Rectal smooth muscle tissue (tissue), 1 donor: ENCODE results near the gene SPAM1.

ENCODE experiments used
- H3K27ac ChIP-seq: one replicate; pipeline ENCODE4 v1.7.0; 2013; ENCODE audit warnings: low read depth, low read length, inconsistent platforms
- H3K27me3 ChIP-seq: one replicate; pipeline ENCODE4 v1.7.0; 2013; ENCODE audit warnings: low read length; ENCODE audit not compliant: control insufficient read depth, insufficient read depth
- H3K36me3 ChIP-seq: one replicate; pipeline ENCODE4 v1.7.0; 2013; ENCODE audit warnings: low read length; ENCODE audit not compliant: control insufficient read depth, insufficient read depth
- H3K4me1 ChIP-seq: one replicate; pipeline ENCODE4 v1.7.0; 2013; ENCODE audit warnings: low read length; ENCODE audit not compliant: control insufficient read depth, insufficient read depth
- H3K4me3 ChIP-seq: one replicate; pipeline ENCODE4 v1.7.0; 2013; ENCODE audit warnings: low read length
- H3K9ac ChIP-seq: one replicate; pipeline ENCODE4 v1.7.0; 2013; ENCODE audit warnings: low read length

Gene SPAM1

DNA sequence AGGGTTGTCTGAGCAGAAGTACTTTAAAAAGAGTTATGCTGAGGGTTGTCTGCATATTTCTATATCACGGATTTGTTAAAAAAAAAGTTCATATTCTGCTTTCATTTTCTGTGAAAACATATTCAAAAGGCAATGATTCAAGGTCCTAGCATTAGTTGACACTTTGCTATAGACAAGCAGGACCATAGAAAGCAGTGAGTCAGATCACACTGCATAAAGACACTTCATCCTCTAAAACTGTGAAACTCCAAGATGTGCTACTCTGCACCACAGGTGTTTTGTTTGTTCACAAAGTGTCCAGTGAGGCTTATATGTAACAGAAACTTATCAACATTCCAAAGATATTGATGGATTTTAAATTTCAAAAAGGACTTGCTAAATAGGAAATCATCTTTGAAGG lies 47.0 kb downstream of the SPAM1 start:
- H3K4me3 ChIP-seq = no peak overlapping the region
- no peaks in the 10 kb centered on the region for H3K4me1 ChIP-seq
- no peak overlapping the region for H3K27ac ChIP-seq
- H3K36me3 ChIP-seq = no peaks in the 10 kb centered on the region
- no peaks in the 10 kb centered on the region for H3K27me3 ChIP-seq
- no peak overlapping the region for H3K9ac ChIP-seq

DNA sequence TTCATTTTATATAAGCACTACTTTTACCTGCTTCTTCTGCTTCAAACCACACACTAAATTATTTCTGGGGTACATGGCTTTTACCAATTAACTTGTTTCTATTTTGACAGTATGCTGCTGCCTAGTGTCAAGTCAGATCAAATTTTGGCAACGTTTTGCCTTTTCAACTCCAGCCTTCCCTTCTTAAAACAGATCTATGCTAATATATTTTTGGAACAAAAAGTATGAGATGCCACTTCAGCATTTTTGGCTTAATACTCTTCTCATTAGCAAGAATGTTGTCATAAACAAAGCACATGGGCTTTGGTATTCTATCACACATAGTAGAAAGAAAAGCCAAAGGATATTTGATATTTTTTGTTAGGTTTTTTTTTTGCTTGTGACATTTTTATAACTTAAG lies 47.8 kb downstream of the SPAM1 start:
- H3K4me1 ChIP-seq = no peaks in the 10 kb centered on the region
- no peak overlapping the region for H3K4me3 ChIP-seq
- H3K27ac ChIP-seq = no peak overlapping the region
- no peak overlapping the region for H3K9ac ChIP-seq
- no peaks in the 10 kb centered on the region for H3K36me3 ChIP-seq
- no peaks in the 10 kb centered on the region for H3K27me3 ChIP-seq

DNA sequence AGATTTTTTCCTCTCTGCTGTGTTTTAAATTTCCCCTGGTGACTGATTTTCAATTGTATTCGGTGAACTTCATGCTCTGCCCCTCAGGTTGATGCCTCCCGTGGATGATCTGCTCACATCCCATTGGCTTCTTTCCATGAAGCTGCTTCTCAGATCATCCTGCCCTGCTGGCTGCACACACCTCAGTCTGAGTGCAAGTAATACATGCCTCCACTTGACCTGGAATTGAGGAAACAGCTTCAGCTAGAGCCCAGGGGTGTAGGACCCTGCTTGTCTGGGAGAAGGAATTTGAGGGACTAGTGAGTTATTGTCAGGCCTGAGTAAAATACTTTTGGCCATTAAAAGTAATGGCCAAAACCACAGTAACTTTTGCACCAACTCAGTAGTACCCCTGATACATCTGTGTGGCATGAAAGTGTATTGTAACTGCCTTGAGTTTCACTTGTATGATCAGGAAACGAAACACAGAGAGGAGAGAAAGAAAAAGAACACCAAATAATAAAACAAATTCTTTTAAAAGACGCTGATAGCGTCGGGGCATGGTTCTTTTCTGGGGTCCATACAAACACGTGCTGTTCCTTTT lies 49.4 kb downstream of the SPAM1 start:
- Histone ChIP-seq H3K9ac (no peak overlapping the region), H3K27me3 (no peaks in the 10 kb centered on the region), H3K27ac (no peak overlapping the region), H3K4me3 (no peak overlapping the region), H3K4me1 (no peaks in the 10 kb centered on the region), H3K36me3 (no peaks in the 10 kb centered on the region)

DNA sequence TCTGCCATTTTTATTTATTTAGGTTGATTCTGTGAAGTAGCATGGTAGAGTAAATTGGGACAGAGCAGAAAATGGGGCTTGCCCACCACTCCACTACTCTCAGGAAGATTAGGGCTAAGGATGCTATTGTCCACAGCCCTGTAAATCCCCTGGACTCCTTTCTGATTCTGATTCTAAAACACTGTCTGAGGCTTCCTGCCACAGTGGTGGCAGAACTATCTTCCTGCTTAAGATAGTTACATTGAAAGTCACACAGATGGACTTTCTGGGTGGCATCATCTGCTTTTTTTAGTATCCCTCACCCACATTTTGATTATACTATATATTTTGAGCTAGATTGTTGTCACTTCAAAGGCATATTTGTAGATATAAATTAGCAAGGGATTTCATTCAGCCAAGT lies 50.0 kb downstream of the SPAM1 start:
- H3K36me3 ChIP-seq = no peaks in the 10 kb centered on the region
- H3K4me1 ChIP-seq = no peaks in the 10 kb centered on the region
- H3K27me3 ChIP-seq = no peaks in the 10 kb centered on the region
- no peak overlapping the region for H3K27ac ChIP-seq
- H3K9ac ChIP-seq = no peak overlapping the region
- H3K4me3 ChIP-seq = no peak overlapping the region

DNA sequence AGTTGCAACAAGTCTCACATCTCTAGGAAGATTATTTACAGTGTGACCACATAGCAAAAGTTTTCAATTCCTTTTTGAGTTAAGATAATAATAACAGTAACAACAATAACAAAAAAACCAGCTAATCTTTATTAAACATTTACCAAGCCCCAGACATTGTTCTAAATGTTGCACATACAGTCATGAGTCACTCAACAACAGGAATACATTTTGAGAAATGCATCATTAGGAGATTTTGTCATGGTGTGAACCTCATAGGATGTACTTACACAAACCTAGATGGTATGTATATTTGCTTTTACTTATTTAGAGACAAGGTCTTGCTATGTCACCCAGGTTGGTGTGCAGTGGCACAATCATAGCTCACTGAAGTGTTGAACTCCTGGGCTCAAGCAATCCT lies 52.0 kb downstream of the SPAM1 start:
- Histone ChIP-seq H3K27ac (no peak overlapping the region), H3K9ac (no peak overlapping the region), H3K4me1 (no peaks in the 10 kb centered on the region), H3K36me3 (no peaks in the 10 kb centered on the region), H3K27me3 (no peaks in the 10 kb centered on the region), H3K4me3 (no peak overlapping the region)

DNA sequence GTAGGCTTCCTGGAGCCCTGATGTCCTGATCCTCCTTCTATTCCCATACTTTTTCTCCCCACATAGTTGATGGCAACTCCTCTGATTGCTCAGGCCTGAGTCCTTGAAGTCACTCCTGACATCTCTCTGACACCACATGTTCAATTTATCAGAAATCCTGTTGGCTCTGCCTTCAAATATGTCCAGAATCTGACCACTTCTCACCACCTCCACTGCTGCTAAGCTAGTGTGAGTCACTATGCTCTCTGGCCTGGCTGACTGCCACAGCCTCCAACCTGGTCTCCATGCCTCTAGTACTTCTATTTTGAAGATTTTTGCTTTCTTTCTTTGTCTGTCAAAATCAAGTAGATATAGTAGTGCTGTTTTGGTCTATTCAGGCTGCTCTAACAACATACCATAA lies 54.8 kb downstream of the SPAM1 start:
- H3K27ac ChIP-seq = no peak overlapping the region
- no peaks in the 10 kb centered on the region for H3K4me1 ChIP-seq
- H3K9ac ChIP-seq = no peak overlapping the region
- no peaks in the 10 kb centered on the region for H3K27me3 ChIP-seq
- H3K4me3 ChIP-seq = no peak overlapping the region
- H3K36me3 ChIP-seq = no peaks in the 10 kb centered on the region

DNA sequence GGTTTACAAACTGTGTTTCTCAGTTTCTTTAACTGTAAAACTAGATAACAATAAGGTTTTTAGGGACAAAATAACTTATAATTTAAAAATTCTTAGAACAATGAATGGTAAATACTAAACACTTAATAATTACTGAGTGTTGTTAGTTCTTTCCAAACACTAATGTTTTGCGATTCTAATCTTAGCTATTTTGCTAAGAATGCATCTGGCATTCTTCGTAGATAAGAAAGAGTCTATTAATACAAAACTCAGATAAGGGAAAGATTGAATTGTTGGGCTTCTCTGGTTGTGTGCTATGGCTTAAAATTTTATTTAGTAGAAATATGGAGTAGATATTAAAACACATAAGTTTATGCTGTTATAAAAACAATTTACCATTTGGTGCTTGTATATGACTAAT lies 62.4 kb downstream of the SPAM1 start:
- no peak overlapping the region for H3K4me3 ChIP-seq
- H3K27ac ChIP-seq = no peak overlapping the region
- no peaks in the 10 kb centered on the region for H3K4me1 ChIP-seq
- no peak overlapping the region for H3K9ac ChIP-seq
- H3K36me3 ChIP-seq = no peaks in the 10 kb centered on the region
- H3K27me3 ChIP-seq = no peaks in the 10 kb centered on the region

DNA sequence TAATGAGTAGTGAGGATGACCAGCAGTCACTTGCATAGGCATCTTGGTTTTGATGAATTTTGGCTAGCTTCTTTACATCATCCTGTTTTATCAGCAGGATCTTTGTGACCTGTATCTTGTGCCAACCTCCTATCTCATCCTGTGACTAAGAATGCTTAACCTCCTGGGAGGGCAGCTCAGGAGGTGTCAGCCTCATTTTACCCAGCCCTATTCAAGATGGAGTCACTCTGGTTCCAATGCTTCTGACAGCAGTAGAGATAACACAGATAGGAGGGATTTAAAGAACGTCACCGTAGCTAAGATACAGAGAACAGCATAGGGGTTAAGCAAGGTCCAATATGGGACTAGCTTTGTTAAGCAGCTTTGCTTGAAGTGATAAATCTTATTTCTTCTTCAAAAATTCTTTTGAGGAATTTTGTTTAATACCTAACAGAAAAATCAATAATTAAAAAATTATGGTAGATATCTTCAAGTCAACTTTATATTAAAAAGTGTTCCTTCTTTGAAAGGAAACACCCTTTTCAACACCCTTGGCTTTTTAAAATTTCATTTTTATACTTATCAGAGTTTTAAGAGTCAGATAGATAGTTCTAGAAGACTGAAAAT lies 68.0 kb downstream of the SPAM1 start:
- no peak overlapping the region for H3K9ac ChIP-seq
- no peaks in the 10 kb centered on the region for H3K4me1 ChIP-seq
- H3K27ac ChIP-seq = no peak overlapping the region
- H3K27me3 ChIP-seq = no peaks in the 10 kb centered on the region
- no peak overlapping the region for H3K4me3 ChIP-seq
- H3K36me3 ChIP-seq = no peaks in the 10 kb centered on the region

DNA sequence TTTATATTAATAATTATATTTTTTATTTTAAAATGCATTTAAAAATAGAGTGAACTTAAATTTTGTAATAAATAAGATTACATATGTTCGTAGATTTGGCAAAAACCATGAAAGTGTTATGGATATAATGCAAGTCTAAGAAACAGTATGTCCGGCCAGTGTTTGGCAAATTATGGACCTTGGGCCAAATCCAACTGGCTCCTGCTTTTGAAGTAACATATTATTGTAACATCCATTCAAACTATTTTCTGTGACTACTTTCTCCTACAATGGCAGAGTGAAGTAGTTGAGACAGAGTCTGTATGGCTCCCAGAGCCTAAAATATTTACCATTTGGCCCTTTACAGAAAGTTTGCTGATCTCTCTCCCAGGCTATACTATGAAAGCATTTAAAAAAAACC lies 69.0 kb downstream of the SPAM1 start:
- H3K27ac ChIP-seq = no peak overlapping the region
- H3K4me3 ChIP-seq = no peak overlapping the region
- no peaks in the 10 kb centered on the region for H3K4me1 ChIP-seq
- no peaks in the 10 kb centered on the region for H3K27me3 ChIP-seq
- H3K36me3 ChIP-seq = no peaks in the 10 kb centered on the region
- no peak overlapping the region for H3K9ac ChIP-seq

DNA sequence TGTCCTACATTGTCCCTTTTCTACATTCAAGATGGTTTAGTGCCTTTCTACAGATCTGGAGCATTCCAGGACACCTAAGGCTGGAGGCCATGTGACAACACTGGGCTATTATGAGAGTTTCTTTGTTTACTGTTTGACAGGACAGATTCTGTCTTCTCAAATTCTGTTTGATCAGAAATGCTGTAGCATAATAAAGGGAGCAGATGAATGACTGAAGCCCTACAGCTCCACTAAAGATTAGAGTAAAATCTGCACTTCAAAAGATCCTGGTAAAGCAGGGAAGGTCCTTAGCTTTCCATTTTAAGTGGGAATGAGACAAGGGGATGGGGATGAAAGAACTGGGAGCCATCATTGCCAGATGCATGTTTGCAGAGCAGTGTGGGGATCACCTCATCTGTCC lies 69.4 kb downstream of the SPAM1 start:
- no peaks in the 10 kb centered on the region for H3K4me1 ChIP-seq

DNA sequence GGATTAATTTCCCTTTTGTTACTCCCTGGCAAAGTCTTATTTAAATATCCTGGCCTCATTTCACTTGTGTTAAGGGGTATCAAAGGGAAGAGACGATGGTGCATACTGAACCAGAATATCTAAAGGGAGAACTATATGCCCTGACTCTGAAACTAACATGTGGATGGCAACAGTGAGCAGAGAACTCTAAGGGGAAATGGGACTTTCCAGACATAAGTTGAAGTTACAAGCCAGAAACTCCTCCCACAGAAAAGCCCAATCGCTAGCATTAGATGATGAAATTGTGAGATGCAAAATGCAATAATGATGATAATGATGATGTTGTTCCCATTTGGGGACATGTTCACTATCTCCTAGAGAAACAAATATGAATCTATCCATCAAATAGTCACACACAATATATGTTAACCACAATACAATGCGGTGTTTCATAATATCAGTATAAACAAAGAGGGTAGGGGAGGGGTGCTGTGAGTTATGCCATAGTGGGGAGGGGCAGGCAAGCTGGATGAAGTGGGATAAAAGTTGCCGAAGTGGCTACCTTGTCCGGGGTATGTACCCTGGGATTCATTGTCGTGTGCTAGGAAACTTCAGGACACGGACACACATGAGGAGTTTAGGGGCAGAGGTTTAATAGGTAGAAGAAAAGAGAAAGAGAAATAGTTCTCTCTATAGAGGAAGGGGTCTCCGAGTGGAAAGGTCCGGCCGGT lies 70.7 kb downstream of the SPAM1 start:
- Histone ChIP-seq H3K9ac (no peak overlapping the region), H3K4me3 (no peak overlapping the region), H3K4me1 (no peaks in the 10 kb centered on the region), H3K36me3 (no peaks in the 10 kb centered on the region), H3K27ac (no peak overlapping the region), H3K27me3 (no peaks in the 10 kb centered on the region)

More for the DNA sequence above, 69.4 kb downstream of the SPAM1 start:
- H3K9ac ChIP-seq = no peak overlapping the region
- H3K27ac ChIP-seq = no peak overlapping the region
- no peaks in the 10 kb centered on the region for H3K27me3 ChIP-seq
- H3K4me3 ChIP-seq = no peak overlapping the region
- no peaks in the 10 kb centered on the region for H3K36me3 ChIP-seq

DNA sequence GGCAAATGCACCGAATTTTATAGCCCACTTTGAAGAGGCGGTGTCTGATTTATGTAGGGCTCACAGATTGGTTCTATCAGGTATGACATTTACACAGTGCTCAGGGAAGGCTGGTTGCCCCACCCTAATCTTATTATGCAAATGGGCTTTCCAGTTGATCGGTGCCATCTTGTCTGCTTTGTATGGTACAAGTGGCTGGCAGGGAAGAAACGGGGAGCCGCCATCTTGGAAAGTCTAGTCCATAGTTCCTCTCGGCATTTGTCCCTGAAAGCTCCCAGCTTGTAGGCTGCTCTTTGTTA lies 71.2 kb downstream of the SPAM1 start:
- Histone ChIP-seq H3K4me1 (no peaks in the 10 kb centered on the region), H3K4me3 (no peak overlapping the region), H3K27me3 (no peaks in the 10 kb centered on the region), H3K9ac (no peak overlapping the region), H3K36me3 (no peaks in the 10 kb centered on the region), H3K27ac (no peak overlapping the region)

DNA sequence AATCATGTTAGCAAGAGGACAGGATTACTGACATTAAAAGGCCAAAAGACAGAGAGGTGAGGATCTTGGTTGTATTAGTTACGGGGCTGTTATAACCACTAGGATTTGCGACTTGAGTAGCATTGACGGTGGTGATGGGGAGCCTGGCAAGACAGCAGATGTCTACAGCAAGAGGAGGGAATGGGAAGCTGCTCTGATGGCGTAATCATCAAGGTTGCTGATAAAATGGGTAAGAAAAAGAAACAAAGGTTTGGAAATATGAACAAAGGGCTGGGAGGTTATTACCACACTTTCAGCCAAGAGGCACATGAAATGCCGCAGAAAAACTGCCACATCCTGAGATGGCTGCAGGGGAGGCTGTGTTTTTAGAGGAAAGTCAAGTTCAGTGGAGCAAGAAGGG lies 73.9 kb downstream of the SPAM1 start:
- Histone ChIP-seq H3K4me3 (no peak overlapping the region), H3K27ac (no peak overlapping the region), H3K27me3 (no peaks in the 10 kb centered on the region), H3K9ac (no peak overlapping the region), H3K36me3 (no peaks in the 10 kb centered on the region), H3K4me1 (no peaks in the 10 kb centered on the region)
